Activated CD8-positive, alpha-beta memory T cell treated with anti-CD3 and anti-CD28 coated beads, Interleukin-2, amount 10 ng/mL, durations not matched to agents 7 days and 5 days (primary cell): ENCODE measurements around the gene KCNG2. TPM values are rescaled to one million over a fixed set of nuclear protein-coding genes. Genes with fewer than 3 reads are reported as not detected.

Source experiments
- ATAC-seq: fragments of 150-1000 bp; cut with Tn5 transposase; one replicate; pipeline ENCODE4 v1.10.0; 2021; ENCODE audit warnings: moderate library complexity
- CTCF ChIA-PET: fragments of 350-600 bp; sonication (Branson Sonifier 250); formaldehyde crosslinking; loops from one replicate; lab custom pipeline; 2021; ENCODE audit warnings: antibody characterized with exemption; lab: Charles Lee
- DNase-seq: peaks from one replicate; pipeline ENCODE4 v3.0.0-alpha.2; 2020
- H3K27ac Mint-ChIP-seq: one replicate; pipeline ENCODE4 v1.8.0; 2021; ENCODE audit warnings: mild to moderate bottlenecking, mixed read lengths
- H3K27me3 Mint-ChIP-seq: one replicate; pipeline ENCODE4 v1.8.0; 2021; ENCODE audit warnings: mixed read lengths
- H3K36me3 Mint-ChIP-seq: one replicate; pipeline ENCODE4 v1.8.0; 2021; ENCODE audit warnings: mild to moderate bottlenecking, mixed read lengths
- H3K4me1 Mint-ChIP-seq: one replicate; pipeline ENCODE4 v1.8.0; 2021; ENCODE audit warnings: mixed read lengths
- H3K4me3 Mint-ChIP-seq: one replicate; pipeline ENCODE4 v1.8.0; 2021; ENCODE audit warnings: mild to moderate bottlenecking, moderate library complexity, mixed read lengths
- H3K9me3 Mint-ChIP-seq: one replicate; pipeline ENCODE4 v1.8.0; 2022; ENCODE audit warnings: low read depth, mixed read lengths
- total RNA-seq, 2 experiments: library from RNA; stranded (reverse); gene quantifications; one replicate each; pipeline ENCODE4 v1.2.3, GENCODE V29; 2021

The KCNG2 gene
- total RNA-seq, 2 experiments from 2014 or later: not detected

DNA sequence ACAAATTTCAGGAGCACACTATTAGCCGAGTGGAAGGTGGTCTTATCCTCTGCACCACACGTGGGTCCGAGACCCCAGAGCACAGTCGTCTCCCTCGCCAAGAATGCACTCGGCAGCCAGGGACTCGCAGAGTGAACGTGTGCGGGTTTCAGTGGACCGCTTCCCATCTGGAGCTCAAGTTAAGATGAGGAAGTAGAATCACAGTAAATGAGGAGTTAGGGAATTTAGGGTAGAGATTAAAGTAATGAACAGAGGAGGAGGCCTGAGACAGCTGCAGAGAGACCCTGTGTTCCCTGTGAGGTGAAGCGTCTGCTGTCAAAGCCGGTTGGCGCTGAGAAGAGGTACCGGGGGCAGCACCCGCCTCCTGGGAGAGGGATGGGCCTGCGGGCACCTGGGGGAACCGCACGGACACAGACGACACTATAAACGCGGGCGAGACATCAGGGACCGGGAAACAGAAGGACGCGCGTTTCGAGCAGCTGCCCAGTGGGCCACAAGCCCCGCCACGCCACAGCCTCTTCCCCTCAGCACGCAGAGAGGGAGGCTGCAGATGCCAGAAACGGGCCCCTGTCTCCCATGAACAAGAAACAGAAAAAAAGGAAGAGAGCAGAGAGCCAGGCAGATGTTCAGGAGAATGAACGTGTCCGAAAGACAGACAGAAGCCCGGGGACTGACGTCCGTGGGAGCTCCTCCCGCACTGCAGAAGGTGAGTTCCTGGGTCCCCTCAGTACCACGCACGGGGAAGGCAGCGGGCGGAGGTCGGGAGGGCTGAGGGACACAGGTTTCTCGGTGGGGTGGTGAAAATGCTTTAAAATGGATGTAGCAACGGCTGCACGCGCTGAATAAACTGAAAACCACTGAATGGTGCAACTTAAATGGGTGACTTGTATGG is 5.4 kb upstream of the KCNG2 start:
- CTCF ChIA-PET: no interaction called here
- H3K4me1 Mint-ChIP-seq: peaks cover 9% of the 10 kb centered on the region
- no peak for ATAC-seq

DNA sequence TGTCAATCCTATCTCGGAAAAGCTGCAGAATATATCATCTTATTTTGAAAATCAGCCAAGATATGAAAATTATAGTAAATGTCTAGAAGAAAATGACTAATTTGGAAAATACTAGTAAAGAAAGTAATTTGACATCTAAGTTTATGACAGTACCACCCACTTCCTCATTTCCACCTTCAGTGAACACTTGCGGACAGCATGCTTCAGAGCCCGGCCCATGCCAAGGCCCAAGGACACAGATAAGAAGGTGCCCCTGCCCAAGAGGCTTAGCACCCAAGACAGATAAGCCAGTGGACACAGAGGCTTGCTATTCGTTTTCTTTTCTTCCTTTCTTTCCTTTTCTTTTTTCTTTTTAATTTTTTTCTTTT is 4.8 kb upstream of the KCNG2 start:
- Mint-ChIP-seq H3K27ac (no peak overlapping the region), H3K4me1 (peaks cover 11% of the 10 kb centered on the region), H3K27me3 (peaks cover 61% of the 10 kb centered on the region), H3K9me3 (peaks cover 4% of the 10 kb centered on the region), H3K4me3 (no peak overlapping the region), H3K36me3 (peaks cover 7% of the 10 kb centered on the region)
- ATAC-seq: no peak
- no peak for DNase-seq
- CTCF ChIA-PET: no interaction called here

More for the DNA sequence above, 5.4 kb upstream of the KCNG2 start:
- no peak overlapping the region for H3K27ac Mint-ChIP-seq
- peaks cover 4% of the 10 kb centered on the region for H3K9me3 Mint-ChIP-seq
- peaks cover 6% of the 10 kb centered on the region for H3K36me3 Mint-ChIP-seq
- H3K27me3 Mint-ChIP-seq: peaks cover 63% of the 10 kb centered on the region
- H3K4me3 Mint-ChIP-seq: no peak overlapping the region
- no peak for DNase-seq

DNA sequence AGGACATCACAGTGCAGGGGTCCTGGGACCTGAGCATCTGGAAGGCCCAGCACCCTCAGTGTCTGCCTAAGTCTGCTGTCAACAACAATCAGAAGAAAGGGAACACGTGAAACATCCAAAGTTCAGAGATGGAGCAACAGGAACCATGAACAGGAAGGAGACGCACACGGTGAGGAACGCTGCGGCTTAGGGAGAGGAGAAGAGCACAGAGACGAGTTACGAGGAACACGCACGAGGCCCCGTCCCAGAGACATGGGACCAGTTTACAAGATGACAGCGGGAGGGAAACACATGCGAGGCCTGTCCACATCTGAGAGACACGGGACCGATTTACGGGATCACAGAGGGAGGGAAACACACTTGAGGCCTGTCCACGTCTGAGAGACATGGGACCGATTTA is 2.9 kb upstream of the KCNG2 start:
- H3K4me3 Mint-ChIP-seq: no peak overlapping the region
- ATAC-seq (no peak), DNase-seq (no peak)
- H3K36me3 Mint-ChIP-seq: peaks cover 2% of the 10 kb centered on the region
- CTCF ChIA-PET: no interaction called here
- peaks cover 63% of the 10 kb centered on the region for H3K27me3 Mint-ChIP-seq
- no peak overlapping the region for H3K27ac Mint-ChIP-seq
- H3K9me3 Mint-ChIP-seq: no peaks in the 10 kb centered on the region
- H3K4me1 Mint-ChIP-seq: peaks cover 13% of the 10 kb centered on the region

DNA sequence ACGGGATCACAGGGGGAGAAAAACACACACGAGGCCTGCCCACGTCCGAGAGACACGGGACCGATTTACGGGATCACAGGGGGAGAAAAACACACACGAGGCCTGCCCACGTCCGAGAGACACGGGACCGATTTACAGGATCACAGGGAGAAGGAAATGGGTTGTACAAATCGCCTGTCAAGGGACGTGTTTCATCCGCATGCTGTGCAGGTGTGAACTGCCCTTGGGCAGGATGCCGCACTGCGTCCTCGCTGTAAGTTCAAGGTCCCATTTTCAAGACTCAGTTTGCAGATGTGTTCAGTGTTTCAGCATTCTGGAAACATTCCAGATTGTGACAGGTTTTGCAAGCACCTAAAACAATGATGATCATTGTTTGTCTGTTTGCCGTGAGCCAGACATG is 2.3 kb upstream of the KCNG2 start:
- H3K27me3 Mint-ChIP-seq: peaks cover 65% of the 10 kb centered on the region
- CTCF ChIA-PET: no interaction called here
- H3K4me1 Mint-ChIP-seq: peaks cover 13% of the 10 kb centered on the region
- H3K9me3 Mint-ChIP-seq: no peaks in the 10 kb centered on the region
- DNase-seq: no peak
- H3K4me3 Mint-ChIP-seq: no peak overlapping the region
- no peak overlapping the region for H3K27ac Mint-ChIP-seq
- H3K36me3 Mint-ChIP-seq: peaks cover 2% of the 10 kb centered on the region
- ATAC-seq: no peak

DNA sequence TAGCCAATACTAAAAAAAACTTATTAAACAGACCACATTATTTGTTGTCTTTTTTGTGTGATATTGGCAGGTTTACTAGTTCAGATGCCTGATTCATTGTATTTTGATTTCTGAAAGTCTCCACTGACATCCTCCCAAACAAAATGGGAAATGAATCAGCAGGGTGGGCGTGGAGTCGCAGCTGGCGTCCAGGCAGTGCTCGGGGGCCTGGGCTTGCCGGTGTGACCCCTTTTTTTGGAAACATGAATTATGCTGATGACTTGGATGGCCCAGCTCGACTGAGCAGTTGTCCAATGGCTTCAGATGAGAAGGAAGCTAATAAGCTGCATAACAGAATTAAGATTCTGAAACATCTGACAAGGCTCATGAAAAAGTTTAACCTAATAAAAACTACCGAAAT is 1.7 kb upstream of the KCNG2 start:
- no peaks in the 10 kb centered on the region for H3K9me3 Mint-ChIP-seq
- DNase-seq (no peak), ATAC-seq (no peak)
- peaks cover 61% of the 10 kb centered on the region for H3K27me3 Mint-ChIP-seq
- peaks cover 13% of the 10 kb centered on the region for H3K4me1 Mint-ChIP-seq
- H3K4me3 Mint-ChIP-seq: no peak overlapping the region
- no peak overlapping the region for H3K27ac Mint-ChIP-seq
- CTCF ChIA-PET: no interaction called here
- peaks cover 2% of the 10 kb centered on the region for H3K36me3 Mint-ChIP-seq

DNA sequence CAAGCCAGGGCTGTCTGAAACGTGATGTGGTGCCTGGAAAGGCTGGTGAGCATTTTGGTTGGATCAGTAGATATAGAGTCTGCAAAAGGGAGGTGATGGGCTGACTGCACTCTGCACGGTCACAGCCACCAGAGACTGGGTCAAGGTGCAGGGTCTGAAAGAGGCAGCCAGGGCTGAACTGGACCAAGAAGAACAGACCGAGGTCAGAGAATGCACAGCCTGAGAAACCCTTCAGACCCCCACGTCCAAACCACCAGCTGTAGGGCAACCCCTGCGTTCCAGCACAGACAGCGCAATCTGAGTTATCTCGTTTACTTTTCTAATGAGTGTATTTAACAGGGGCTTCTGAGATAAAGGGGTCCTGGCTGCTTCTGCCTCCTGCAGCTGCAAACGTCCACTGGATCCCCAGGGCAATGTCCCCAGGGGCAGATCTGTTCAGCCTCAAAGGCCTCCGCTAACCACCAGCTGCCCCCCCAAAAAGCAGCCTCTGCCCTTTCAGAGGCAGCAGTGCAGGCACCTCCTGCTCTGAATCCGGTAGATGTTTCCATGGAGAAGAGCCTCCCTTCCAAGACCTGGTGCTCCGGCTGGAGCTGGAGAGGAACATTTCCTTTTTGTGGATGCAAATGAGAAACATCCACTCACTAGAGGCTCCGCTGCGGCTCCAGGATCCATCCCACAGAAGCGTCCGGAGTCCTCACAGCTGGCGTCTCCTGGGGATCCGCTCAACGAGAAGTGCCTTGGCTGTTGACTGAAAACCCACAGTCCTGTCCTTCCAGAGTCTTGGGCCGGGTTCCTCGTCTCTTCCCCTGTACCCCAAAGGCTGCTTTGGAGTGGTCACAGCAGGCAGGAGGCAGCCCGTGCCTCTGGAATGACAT is 970 bp upstream of the KCNG2 start:
- peaks cover 6% of the 10 kb centered on the region for H3K4me1 Mint-ChIP-seq
- H3K36me3 Mint-ChIP-seq: peaks cover 2% of the 10 kb centered on the region
- H3K27ac Mint-ChIP-seq: no peak overlapping the region
- ATAC-seq (no peak), DNase-seq (no peak)
- no peak overlapping the region for H3K4me3 Mint-ChIP-seq
- peaks cover 54% of the 10 kb centered on the region for H3K27me3 Mint-ChIP-seq
- no peaks in the 10 kb centered on the region for H3K9me3 Mint-ChIP-seq
- CTCF ChIA-PET: no interaction called here

DNA sequence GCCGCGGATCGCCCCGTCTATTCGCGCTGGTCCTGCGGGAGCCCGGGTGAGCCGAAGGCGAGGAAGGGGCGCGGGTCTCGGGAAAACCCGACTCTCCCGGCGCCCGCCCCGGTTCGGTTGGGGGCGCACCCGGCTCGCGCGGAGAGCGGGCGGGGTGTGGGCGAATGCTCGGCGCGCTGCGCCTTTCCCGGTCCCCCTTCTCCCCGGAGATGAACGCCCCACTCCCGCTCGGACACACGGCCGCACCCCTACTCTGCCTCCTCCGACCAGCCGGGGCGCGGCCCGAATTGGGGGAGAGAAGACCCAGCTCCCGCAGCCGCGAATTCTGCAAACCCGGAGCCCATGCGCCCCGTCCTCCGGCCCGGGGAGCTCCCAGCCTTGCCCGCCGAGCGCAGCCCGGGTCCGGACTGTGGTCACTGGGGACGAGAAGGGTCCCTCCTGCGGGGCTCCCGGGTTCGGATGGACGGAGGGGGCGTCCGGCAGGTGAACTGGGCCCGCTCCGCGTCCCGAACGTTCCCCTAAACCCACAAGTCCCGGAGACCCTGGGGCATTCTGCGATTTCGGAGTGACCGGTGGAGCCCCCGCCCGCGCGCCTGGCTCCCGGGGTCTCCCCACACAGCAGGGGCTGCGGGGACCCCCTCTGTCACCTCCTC is 734 bp downstream of the KCNG2 start:
- DNase-seq: no peak
- Mint-ChIP-seq H3K4me1 (peaks cover 6% of the 10 kb centered on the region), H3K4me3 (no peak overlapping the region), H3K36me3 (peaks cover 2% of the 10 kb centered on the region), H3K27ac (no peak overlapping the region), H3K9me3 (no peaks in the 10 kb centered on the region), H3K27me3 (peaks cover 42% of the 10 kb centered on the region)
- CTCF ChIA-PET: no interaction called here
- no peak for ATAC-seq

DNA sequence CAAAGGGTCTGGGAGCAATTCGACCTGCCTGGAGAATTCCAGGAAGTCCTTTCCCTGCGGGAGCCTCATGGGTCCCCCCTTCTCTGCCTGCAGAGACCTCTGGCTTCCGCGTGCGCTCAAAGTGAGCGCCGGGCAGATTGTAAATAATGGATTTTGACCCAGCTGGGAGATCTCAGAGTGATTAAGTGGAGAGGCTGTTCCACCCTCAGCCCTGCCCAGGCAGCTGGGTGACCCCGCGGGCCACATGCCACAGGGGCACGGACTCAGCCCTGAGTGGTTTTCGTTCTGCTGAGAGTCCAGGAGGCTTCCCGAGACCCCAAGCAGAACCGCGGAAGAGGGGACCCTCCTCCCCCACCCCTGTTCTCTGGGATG is 1.2 kb downstream of the KCNG2 start:
- DNase-seq: no peak
- no peak overlapping the region for H3K4me3 Mint-ChIP-seq
- H3K36me3 Mint-ChIP-seq: peaks cover 2% of the 10 kb centered on the region
- peaks cover 6% of the 10 kb centered on the region for H3K4me1 Mint-ChIP-seq
- H3K9me3 Mint-ChIP-seq: no peaks in the 10 kb centered on the region
- no peak for ATAC-seq
- CTCF ChIA-PET: no interaction called here
- H3K27ac Mint-ChIP-seq: no peak overlapping the region
- H3K27me3 Mint-ChIP-seq: peaks cover 39% of the 10 kb centered on the region

DNA sequence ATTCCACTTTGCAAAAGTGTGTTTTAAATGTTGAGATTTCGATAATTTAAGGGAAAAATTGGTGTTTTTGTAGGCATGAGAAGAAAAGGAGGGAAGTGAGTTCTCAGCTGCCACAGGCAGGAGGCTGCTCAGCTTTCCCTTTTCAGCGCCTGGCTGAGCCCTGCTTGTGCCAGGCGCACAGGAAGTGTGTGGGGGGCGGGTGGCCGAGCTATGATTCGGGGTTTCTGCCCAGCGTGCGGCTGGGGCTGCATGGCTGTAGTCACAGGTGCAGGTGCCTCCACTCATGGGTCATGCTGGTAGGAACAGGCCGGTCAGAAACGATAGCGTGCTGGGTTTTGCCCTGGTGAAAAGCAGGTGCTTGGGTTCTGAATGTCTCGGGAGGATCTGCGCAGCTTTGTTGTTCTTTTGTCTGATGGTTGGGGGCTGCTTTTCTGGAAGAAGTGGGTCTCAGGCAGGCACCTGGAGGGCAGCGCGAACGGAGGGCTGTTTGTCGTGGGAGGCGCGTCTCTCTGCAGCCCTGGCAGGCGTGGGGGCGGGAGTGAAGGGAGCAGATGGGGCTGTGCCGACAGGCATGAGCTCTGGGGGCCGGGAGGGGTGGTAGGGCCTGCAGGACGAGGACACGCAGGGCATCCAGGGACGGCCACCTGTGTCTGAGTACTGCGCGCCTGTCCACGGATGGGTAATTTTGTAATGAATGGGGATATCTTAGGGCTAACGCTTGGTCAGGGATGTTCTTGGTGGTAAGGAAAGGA is 2.1 kb downstream of the KCNG2 start:
- no peak overlapping the region for H3K4me3 Mint-ChIP-seq
- CTCF ChIA-PET: no interaction called here
- no peak overlapping the region for H3K27ac Mint-ChIP-seq
- no peaks in the 10 kb centered on the region for H3K9me3 Mint-ChIP-seq
- peaks cover 2% of the 10 kb centered on the region for H3K36me3 Mint-ChIP-seq
- no peak for ATAC-seq
- DNase-seq: no peak
- peaks cover 6% of the 10 kb centered on the region for H3K4me1 Mint-ChIP-seq
- peaks cover 38% of the 10 kb centered on the region for H3K27me3 Mint-ChIP-seq

DNA sequence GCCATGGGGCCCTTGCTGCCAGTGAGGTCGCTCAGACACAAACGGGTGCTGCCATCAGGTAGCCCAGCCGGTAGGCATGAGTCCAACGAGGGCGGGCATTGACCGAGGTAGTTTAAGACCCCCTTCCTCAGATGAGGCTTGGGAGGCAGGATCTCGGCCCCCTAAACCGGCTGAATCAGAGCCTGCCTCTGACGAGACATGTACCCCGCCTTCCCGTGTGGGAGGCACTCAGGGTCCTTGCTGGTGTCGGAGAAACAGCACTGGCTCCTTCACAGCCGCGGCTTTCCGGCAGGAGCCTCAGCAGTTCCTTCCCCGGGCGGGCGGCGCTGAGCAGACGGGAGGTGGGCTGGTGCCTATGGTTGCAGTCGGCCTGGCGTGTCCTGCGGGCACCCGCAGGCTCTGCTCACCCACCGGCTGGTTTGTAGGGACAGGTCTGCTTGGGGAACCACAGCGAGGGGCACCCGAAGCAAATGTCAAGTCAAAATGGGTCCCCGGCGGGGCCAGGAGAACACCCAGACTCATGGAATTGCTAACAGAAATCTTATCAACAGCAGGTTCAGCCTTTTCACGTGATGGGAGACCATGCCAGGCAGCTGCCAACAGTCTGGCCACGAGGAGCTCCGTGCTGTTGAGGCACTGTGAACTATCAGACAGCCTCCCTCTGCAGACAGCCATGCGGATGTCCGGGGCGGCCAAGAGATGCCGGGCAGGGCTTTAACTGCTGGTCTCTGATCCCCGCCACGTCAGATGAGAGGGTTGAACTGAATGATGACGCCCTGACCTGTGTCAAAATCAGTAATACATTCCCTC is 2.8 kb downstream of the KCNG2 start:
- Mint-ChIP-seq H3K27me3 (peaks cover 35% of the 10 kb centered on the region), H3K4me3 (no peak overlapping the region), H3K9me3 (no peaks in the 10 kb centered on the region), H3K4me1 (peaks cover 13% of the 10 kb centered on the region), H3K27ac (no peak overlapping the region), H3K36me3 (peaks cover 2% of the 10 kb centered on the region)
- ATAC-seq (no peak), DNase-seq (no peak)
- CTCF ChIA-PET: no interaction called here

DNA sequence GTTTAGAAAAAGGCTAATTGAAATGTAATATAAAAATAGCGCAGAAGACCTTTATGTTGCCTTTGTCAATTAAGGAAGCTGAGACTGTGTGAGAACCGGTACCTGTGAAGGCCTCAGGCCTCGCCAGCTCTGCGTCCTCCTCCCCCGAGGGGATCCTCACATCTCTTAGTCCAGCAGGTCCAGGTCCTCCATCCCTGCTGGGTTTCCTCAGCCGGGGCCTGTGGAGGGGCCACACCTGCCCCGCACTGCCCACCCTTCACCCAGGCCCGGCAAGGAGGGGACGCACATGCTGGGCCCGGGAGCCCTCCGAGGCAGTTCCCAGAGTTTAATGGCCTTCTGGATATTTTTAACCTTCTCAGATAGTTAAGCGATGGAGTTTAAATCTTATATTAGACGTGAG is 3.5 kb downstream of the KCNG2 start:
- H3K27me3 Mint-ChIP-seq: peaks cover 34% of the 10 kb centered on the region
- CTCF ChIA-PET: no interaction called here

DNA sequence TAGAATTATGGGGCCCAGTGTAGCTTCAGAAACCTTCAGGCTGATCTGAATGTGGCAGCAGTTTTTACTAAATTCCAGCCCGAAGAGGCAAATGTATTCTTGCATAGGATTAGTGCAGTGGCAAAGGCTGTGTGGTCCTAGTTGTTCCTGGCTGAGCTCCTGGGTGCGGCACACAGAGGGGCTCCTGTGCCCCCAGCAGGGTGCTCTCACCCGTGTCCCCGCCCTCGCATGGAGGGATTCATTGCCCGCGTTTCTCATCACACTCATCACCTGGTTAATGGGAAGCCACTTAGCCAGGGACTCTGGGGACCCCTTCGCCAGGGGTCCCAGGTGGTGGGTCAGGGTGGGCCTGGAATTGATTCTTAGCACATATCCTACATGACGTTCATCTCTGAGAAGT is 3.9 kb downstream of the KCNG2 start:
- Mint-ChIP-seq H3K9me3 (no peaks in the 10 kb centered on the region), H3K27ac (no peak overlapping the region), H3K27me3 (peaks cover 30% of the 10 kb centered on the region), H3K4me1 (peaks cover 15% of the 10 kb centered on the region), H3K4me3 (no peak overlapping the region), H3K36me3 (peaks cover 2% of the 10 kb centered on the region)
- ATAC-seq: no peak
- CTCF ChIA-PET: no interaction called here
- no peak for DNase-seq

More for the DNA sequence above, 3.5 kb downstream of the KCNG2 start:
- no peak overlapping the region for H3K4me3 Mint-ChIP-seq
- peaks cover 2% of the 10 kb centered on the region for H3K36me3 Mint-ChIP-seq
- peaks cover 15% of the 10 kb centered on the region for H3K4me1 Mint-ChIP-seq
- H3K27ac Mint-ChIP-seq: no peak overlapping the region
- DNase-seq (no peak), ATAC-seq (no peak)
- no peaks in the 10 kb centered on the region for H3K9me3 Mint-ChIP-seq
